CD14-positive monocyte (primary cell): ENCODE data around the gene PLG. TPM values are rescaled to one million over a fixed set of nuclear protein-coding genes. Genes with fewer than 3 reads are reported as not detected.
"Not testable (repeated sequence)": the region's sequence is repeated elsewhere in the genome, so short reads cannot be mapped to it uniquely, and the experiment has no call there.

Experiments used
- DNase-seq, 3 donors: peaks; one replicate each; pipeline ENCODE4 v3.0.0-alpha.2; 2011 to 2022
- H2AFZ ChIP-seq: 2 replicates; pipeline ENCODE4 v1.6.0; 2012; ENCODE audit warnings: mild to moderate bottlenecking, low read depth, low read length, inconsistent platforms; ENCODE audit not compliant: insufficient read depth, poor library complexity, severe bottlenecking
- H3K27ac ChIP-seq, 2 donors: 1 replicate in 1 of 2; 2 replicates in 1 of 2; pipeline ENCODE4 v1.5.1; 2012 to 2013; ENCODE audit warnings: low read length in 2 of 2, control low read depth in 1 of 2, inconsistent platforms in 1 of 2, low read depth in 1 of 2, mild to moderate bottlenecking in 1 of 2
- H3K27me3 ChIP-seq, 2 donors: one replicate each; pipeline versions ENCODE4 v1.6.0 to v1.6.1; 2011 to 2013; ENCODE audit warnings: low read length in 2 of 2; ENCODE audit not compliant: control insufficient read depth in 2 of 2, insufficient read depth in 2 of 2
- H3K36me3 ChIP-seq, 2 donors: replicated peaks in 1 of 2; 1 replicate in 1 of 2; 2 replicates in 1 of 2; pipeline versions ENCODE4 v1.5.1 to v1.6.1; 2012 to 2013; ENCODE audit warnings: low read length in 2 of 2, control low read depth in 1 of 2, inconsistent platforms in 1 of 2, mild to moderate bottlenecking in 1 of 2; ENCODE audit not compliant: insufficient read depth in 2 of 2, control insufficient read depth in 1 of 2
- H3K4me1 ChIP-seq, 2 donors: 1 replicate in 1 of 2; 2 replicates in 1 of 2; pipeline versions ENCODE4 v1.5.1 to v1.6.1; 2012 to 2013; ENCODE audit warnings: low read length in 2 of 2, control low read depth in 1 of 2, inconsistent platforms in 1 of 2, mild to moderate bottlenecking in 1 of 2, moderate library complexity in 1 of 2; ENCODE audit not compliant: insufficient read depth in 2 of 2, control insufficient read depth in 1 of 2
- H3K4me2 ChIP-seq: replicated peaks from 2 replicates; pipeline ENCODE3; 2012; ENCODE audit warnings: low read length, moderate library complexity, mild to moderate bottlenecking; ENCODE audit not compliant: poor library complexity, severe bottlenecking; ENCODE audit errors: extremely low read depth
- H3K4me3 ChIP-seq, 3 experiments: fragments of 200-600 bp in 1 of 3; sonication (generic) in 1 of 3; replicated peaks in 1 of 3; 1 replicate in 2 of 3; 2 replicates in 1 of 3; pipeline ENCODE4 v1.5.1; 2011 to 2013; ENCODE audit warnings: low read length in 3 of 3, mild to moderate bottlenecking in 3 of 3, control low read depth in 2 of 3, low read depth in 2 of 3, inconsistent platforms in 1 of 3, moderate library complexity in 1 of 3
- H3K79me2 ChIP-seq: 2 replicates; pipeline ENCODE4 v1.6.0; 2012; ENCODE audit warnings: mild to moderate bottlenecking, control low read depth, inconsistent platforms, low read length, moderate library complexity; ENCODE audit not compliant: insufficient read depth
- H3K9ac ChIP-seq: 2 replicates; pipeline ENCODE4 v1.6.0; 2017; ENCODE audit warnings: low read length, mild to moderate bottlenecking; ENCODE audit not compliant: insufficient read depth, poor library complexity, severe bottlenecking
- H3K9me3 ChIP-seq, 2 donors: replicated peaks in 1 of 2; 1 replicate in 1 of 2; 2 replicates in 1 of 2; pipeline versions ENCODE4 v1.5.1 to v1.6.1; 2012 to 2013; ENCODE audit warnings: low read length in 2 of 2, control low read depth in 1 of 2; ENCODE audit not compliant: control insufficient read depth in 1 of 2, insufficient read depth in 1 of 2
- H4K20me1 ChIP-seq: 2 replicates; pipeline ENCODE4 v1.6.0; 2012; ENCODE audit warnings: mild to moderate bottlenecking, low read length, control low read depth, moderate library complexity; ENCODE audit not compliant: insufficient read depth
- H3K27ac Mint-ChIP-seq, 7 donors: one replicate each; pipeline ENCODE4 v1.8.0; 2020; ENCODE audit warnings: mild to moderate bottlenecking in 7 of 7, mixed read lengths in 7 of 7, moderate library complexity in 6 of 7, inconsistent platforms in 2 of 7
- H3K27me3 Mint-ChIP-seq, 3 donors: one replicate each; pipeline ENCODE4 v1.8.0; 2021 to 2022; ENCODE audit warnings: low read depth in 3 of 3, mild to moderate bottlenecking in 3 of 3, mixed read lengths in 3 of 3, moderate library complexity in 3 of 3, inconsistent platforms in 1 of 3
- H3K36me3 Mint-ChIP-seq, 2 donors: one replicate each; pipeline ENCODE4 v1.8.0; 2020; ENCODE audit warnings: mixed read lengths in 2 of 2, inconsistent platforms in 1 of 2, mild to moderate bottlenecking in 1 of 2
- H3K4me1 Mint-ChIP-seq: one replicate; pipeline ENCODE4 v1.8.0; 2020; ENCODE audit warnings: mild to moderate bottlenecking, mixed read lengths
- H3K4me3 Mint-ChIP-seq, 2 donors: one replicate each; pipeline ENCODE4 v1.8.0; 2020; ENCODE audit warnings: mild to moderate bottlenecking in 2 of 2, mixed read lengths in 2 of 2, moderate library complexity in 1 of 2
- H3K9me3 Mint-ChIP-seq, 7 donors: one replicate each; pipeline ENCODE4 v1.8.0; 2020 to 2022; ENCODE audit warnings: mixed read lengths in 7 of 7, mild to moderate bottlenecking in 6 of 7, moderate library complexity in 6 of 7, inconsistent platforms in 2 of 7
- CTCF ChIP-seq: fragments of 200-600 bp; IDR thresholded peaks from one replicate; pipeline ENCODE4 v1.8.0; 2022; ENCODE audit warnings: antibody characterized with exemption, mild to moderate bottlenecking
- WGBS: methylation state at CpG from one replicate; pipeline ENCODE4 v1.1.5; 2013; ENCODE audit warnings: missing lambda C conversion rate; ENCODE audit not compliant: insufficient coverage; 5-methylcytosine and 5-hydroxymethylcytosine counted together
- intact Hi-C, 2 donors: fragments of 100-400 bp; cut with micrococcal nuclease; formaldehyde crosslinking; loops; one replicate each; pipeline versions ENCODE4 v1.15.0 to v1.15.1; 2023
- polyA minus RNA-seq: library from RNA; depleted of rRNA, polyadenylated mRNA; stranded (reverse); fragments of >200 nt; gene quantifications from 2 replicates; pipeline ENCODE4 v1.2.3, GENCODE V29; 2012
- polyA plus RNA-seq, 3 donors: library from polyadenylated mRNA; depleted of rRNA in 1 of 3; unstranded in 2 of 3; stranded (reverse) in 1 of 3; fragments of 300-500 nt in 2 of 3; fragments of >200 nt in 1 of 3; fragmentation: Illumina TruSeq in 2 of 3; gene quantifications; 1 replicate in 2 of 3; 2 replicates in 1 of 3; pipeline ENCODE4 v1.2.3, GENCODE V29; 2012 to 2021
- total RNA-seq, 12 experiments: library from RNA in 1 of 12; stranded (reverse) in 1 of 12; fragments of 120-200 nt in 1 of 12; gene quantifications; one replicate each; pipeline ENCODE4 v1.2.4 and lab custom pipeline; 2013 to 2026; ENCODE audit warnings: mixed read lengths in 6 of 12, inconsistent platforms in 1 of 12

The PLG gene
- total RNA-seq (2013) = not detected
- not detected for polyA plus RNA-seq
- polyA minus RNA-seq = not detected in 2 replicates
- 0 to 2.3 (median 0.07) reads per million in 11 experiments for total RNA-seq (lab: John Stamatoyannopoulos, UW)

DNA sequence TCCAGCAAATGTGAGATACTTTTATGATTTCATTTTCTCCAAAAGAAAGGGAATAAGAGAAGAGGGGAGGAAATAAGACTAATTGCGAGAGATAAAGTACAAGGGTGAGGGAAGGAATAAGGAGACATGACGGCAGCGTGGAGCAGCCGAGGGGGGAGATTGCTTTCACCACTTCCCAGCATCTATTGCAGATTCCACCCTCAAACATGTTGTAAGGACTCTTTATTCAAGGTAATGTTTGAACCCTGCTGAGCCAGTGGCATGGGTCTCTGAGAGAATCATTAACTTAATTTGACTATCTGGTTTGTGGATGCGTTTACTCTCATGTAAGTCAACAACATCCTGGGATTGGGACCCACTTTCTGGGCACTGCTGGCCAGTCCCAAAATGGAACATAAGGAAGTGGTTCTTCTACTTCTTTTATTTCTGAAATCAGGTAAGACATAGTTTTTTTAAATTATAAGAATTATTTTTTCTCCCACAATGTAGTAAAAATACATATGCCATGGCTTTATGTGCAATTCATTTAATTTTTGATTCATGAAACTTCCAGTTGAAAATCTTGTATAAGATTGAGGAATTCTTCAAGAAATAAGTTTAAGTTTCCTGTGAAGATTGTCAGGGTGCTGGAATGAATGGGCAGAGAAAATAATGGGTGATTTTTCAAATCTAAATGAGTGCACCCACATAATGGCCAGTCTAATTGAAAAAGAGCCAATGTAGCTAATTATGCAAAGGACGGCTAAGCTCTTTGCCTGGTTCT, at the start of gene PLG:
PLG (plus strand) TSS at position 327 of the 763 bp plus-strand sequence; CDS start at position 388, 61 bp downstream.
- WGBS = 100% methylated on average over 1 of the region's 6 CpGs
- H4K20me1 ChIP-seq, H3K4me1 Mint-ChIP-seq, H3K9me3 Mint-ChIP-seq, H3K27ac ChIP-seq, intact Hi-C loops, H3K27me3 Mint-ChIP-seq, H3K36me3 ChIP-seq, H3K36me3 Mint-ChIP-seq, H3K27me3 ChIP-seq, H3K4me3 ChIP-seq, DNase-seq, H3K27ac Mint-ChIP-seq, H3K9me3 ChIP-seq, H3K9ac ChIP-seq, H3K4me2 ChIP-seq, H2AFZ ChIP-seq, H3K4me3 Mint-ChIP-seq, H3K79me2 ChIP-seq, H3K4me1 ChIP-seq: not testable (repeated sequence)

DNA sequence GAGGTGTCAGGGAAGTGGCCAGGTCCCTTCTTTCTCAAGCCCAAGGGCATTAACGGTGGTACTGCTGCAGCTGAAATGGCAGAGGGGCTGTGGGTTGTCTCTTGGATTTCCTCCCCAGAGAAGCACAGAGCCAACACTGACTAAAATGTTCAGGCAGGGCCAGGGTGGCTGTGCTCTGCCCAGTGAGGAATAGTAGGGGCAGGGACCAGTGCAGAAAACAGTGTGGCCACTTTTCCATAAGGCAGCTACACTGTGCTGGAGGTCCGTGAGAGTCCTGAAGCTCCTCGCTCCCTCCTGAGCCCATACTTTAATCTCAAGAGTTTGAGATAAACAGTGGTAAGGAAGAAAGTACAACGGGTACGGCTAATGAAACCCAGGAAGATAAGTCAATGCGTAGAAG, 42.5 kb upstream of the PLG start:
- Histone ChIP-seq H3K9ac (no peak overlapping the region), H4K20me1 (no peaks in the 10 kb centered on the region), H3K79me2 (no peaks in the 10 kb centered on the region), H3K4me1 (no peaks in the 10 kb centered on the region), H3K4me3 (no peak overlapping the region), H2AFZ (no peak overlapping the region), H3K36me3 (no peaks in the 10 kb centered on the region), H3K27ac (no peak overlapping the region), H3K9me3 (peaks cover 0 to 7% of the 10 kb centered on the region in 2 donors), H3K27me3 (no peaks in the 10 kb centered on the region), H3K4me2 (no peak overlapping the region)
- H3K4me3 Mint-ChIP-seq = no peak overlapping the region
- H3K4me1 Mint-ChIP-seq = no peaks in the 10 kb centered on the region
- intact Hi-C loops = no loop called here
- H3K27ac Mint-ChIP-seq = no peak overlapping the region
- DNase-seq = no peak
- 100% methylated on average over 1 of the region's 6 CpGs for WGBS
- H3K9me3 Mint-ChIP-seq = peaks cover 5 to 18% (median 7%) of the 10 kb centered on the region in 7 donors
- peaks cover 0 to 4% (median 0%) of the 10 kb centered on the region in 3 donors for H3K27me3 Mint-ChIP-seq
- no peaks in the 10 kb centered on the region for H3K36me3 Mint-ChIP-seq
- no peak for TF ChIP-seq CTCF
